Suprapubic skin (tissue), 4 donors: ENCODE results near the gene PNMA6E. TPM values are rescaled to one million over a fixed set of nuclear protein-coding genes. Genes with fewer than 3 reads are reported as not detected.

Experiments used
- DNase-seq, 2 donors: peaks; one replicate each; pipeline ENCODE4 v3.0.0-alpha.2; 2019; ENCODE audit warnings: low spot score in 2 of 2
- H3K27ac ChIP-seq: fragments of 200-600 bp; sonication (generic); one replicate; pipeline ENCODE4 v1.5.1; 2019
- H3K27me3 ChIP-seq: fragments of 200-600 bp; sonication (generic); one replicate; pipeline ENCODE4 v1.5.1; 2019
- H3K36me3 ChIP-seq: fragments of 200-600 bp; sonication (generic); one replicate; pipeline ENCODE4 v1.5.1; 2019
- H3K4me1 ChIP-seq: fragments of 200-600 bp; sonication (generic); one replicate; pipeline ENCODE4 v1.5.1; 2019
- H3K4me3 ChIP-seq: fragments of 200-600 bp; sonication (generic); one replicate; pipeline ENCODE4 v1.5.1; 2019; ENCODE audit warnings: mild to moderate bottlenecking
- H3K9me3 ChIP-seq: fragments of 200-600 bp; sonication (generic); one replicate; pipeline ENCODE4 v1.5.1; 2019
- CTCF ChIP-seq, 2 donors: fragments of 200-600 bp in 1 of 2; fragments of 450-650 bp in 1 of 2; sonication (generic) in 1 of 2; IDR thresholded peaks; one replicate each; pipeline ENCODE4 v1.5.1; 2016 to 2019; ENCODE audit warnings: antibody characterized with exemption in 2 of 2, mild to moderate bottlenecking in 1 of 2, moderate library complexity in 1 of 2
- EP300 ChIP-seq: sonication (generic); formaldehyde crosslinking; IDR thresholded peaks from one replicate; pipeline ENCODE4 v1.6.1; 2017; ENCODE audit warnings: antibody characterized with exemption
- POLR2A ChIP-seq, 2 donors: fragments of 450-650 bp; IDR thresholded peaks; one replicate each; pipeline ENCODE4 v1.6.1; 2017; ENCODE audit warnings: antibody characterized with exemption in 2 of 2, mild to moderate bottlenecking in 2 of 2, moderate library complexity in 2 of 2
- POLR2AphosphoS5 ChIP-seq, 3 donors: sonication (generic); formaldehyde crosslinking; IDR thresholded peaks; one replicate each; pipeline ENCODE4 v1.6.1; 2017; ENCODE audit warnings: antibody characterized with exemption in 3 of 3
- WGBS: methylation state at CpG from one replicate; pipeline ENCODE4 v1.1.5; 2018; 5-methylcytosine and 5-hydroxymethylcytosine counted together
- total RNA-seq, 4 donors: library from RNA; depleted of rRNA; stranded (reverse); fragments of >200 nt; gene quantifications; one replicate each; pipeline ENCODE4 v1.1.0, GENCODE V29; 2016

The PNMA6E gene
- total RNA-seq, 4 donors from 2014 or later = 0.29 TPM; not detected in 3

DNA sequence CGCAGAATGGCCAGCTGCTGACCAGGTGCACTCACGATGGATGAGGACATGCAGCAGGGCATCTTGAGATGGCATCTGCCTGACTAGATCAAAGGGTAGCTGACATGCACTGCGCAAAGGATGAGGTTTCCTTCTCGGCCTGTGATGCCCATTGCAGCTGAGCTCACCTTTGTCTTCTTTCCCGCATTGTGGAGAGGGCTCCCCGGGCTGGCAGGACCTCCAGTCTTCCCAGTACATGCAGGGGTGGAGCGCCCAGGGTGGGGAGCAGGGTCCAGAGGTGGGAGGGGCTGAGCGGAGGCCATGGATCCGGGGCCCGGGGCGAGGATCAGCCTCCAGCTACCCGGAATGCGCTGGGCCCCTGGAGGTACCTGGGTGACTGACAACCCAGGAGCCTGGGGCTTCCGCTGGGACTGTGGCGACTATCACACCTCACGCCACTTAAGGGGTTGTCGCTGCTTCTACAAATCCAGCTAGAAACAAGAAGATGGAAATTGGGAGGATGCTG, 32.7 kb upstream of the PNMA6E start:
- Histone ChIP-seq H3K36me3 (no peaks in the 10 kb centered on the region), H3K27ac (no peak overlapping the region), H3K9me3 (no peaks in the 10 kb centered on the region), H3K4me1 (no peaks in the 10 kb centered on the region), H3K27me3 (no peaks in the 10 kb centered on the region), H3K4me3 (no peak overlapping the region)
- WGBS = 93% methylated on average over 12 of the region's 17 CpGs
- TF ChIP-seq EP300 (no peak), POLR2AphosphoS5 (IDR thresholded peaks at IDR 0.05) (no peak), CTCF (IDR thresholded peaks at IDR 0.05) (no peak), POLR2A (IDR thresholded peaks at IDR 0.05) (no peak)
- DNase-seq = peak in 1 of 2 donors; percentile 59

GRCh38 chrX:153433161-153433680, 32.1 kb upstream of the PNMA6E start:
- no peaks in the 10 kb centered on the region for H3K27me3 ChIP-seq
- no peak overlapping the region for H3K27ac ChIP-seq
- TF ChIP-seq EP300 (no peak), POLR2AphosphoS5 (IDR thresholded peaks at IDR 0.05) (no peak), CTCF (IDR thresholded peaks at IDR 0.05) (no peak), POLR2A (IDR thresholded peaks at IDR 0.05) (no peak)
- no peaks in the 10 kb centered on the region for H3K4me1 ChIP-seq
- H3K4me3 ChIP-seq = no peak overlapping the region
- H3K36me3 ChIP-seq = no peaks in the 10 kb centered on the region
- DNase-seq = no peak
- WGBS = 82% methylated on average over 9 of the region's 12 CpGs
- no peaks in the 10 kb centered on the region for H3K9me3 ChIP-seq

- Histone ChIP-seq H3K4me3 (no peak overlapping the region), H3K27ac (no peak overlapping the region), H3K4me1 (no peaks in the 10 kb centered on the region), H3K27me3 (no peaks in the 10 kb centered on the region), H3K36me3 (no peaks in the 10 kb centered on the region), H3K9me3 (no peaks in the 10 kb centered on the region)
- DNase-seq = peak in 1 of 2 donors; percentile 9
- no peak for TF ChIP-seq POLR2AphosphoS5 (IDR thresholded peaks at IDR 0.05)
- TF ChIP-seq EP300 = no peak
- TF ChIP-seq POLR2A (IDR thresholded peaks at IDR 0.05) = no peak
- TF ChIP-seq CTCF (IDR thresholded peaks at IDR 0.05) = no peak
- 88% methylated on average over 6 of the region's 6 CpGs for WGBS
Measured at GRCh38 chrX:153430796-153431195, 29.6 kb upstream of the PNMA6E start.

DNA sequence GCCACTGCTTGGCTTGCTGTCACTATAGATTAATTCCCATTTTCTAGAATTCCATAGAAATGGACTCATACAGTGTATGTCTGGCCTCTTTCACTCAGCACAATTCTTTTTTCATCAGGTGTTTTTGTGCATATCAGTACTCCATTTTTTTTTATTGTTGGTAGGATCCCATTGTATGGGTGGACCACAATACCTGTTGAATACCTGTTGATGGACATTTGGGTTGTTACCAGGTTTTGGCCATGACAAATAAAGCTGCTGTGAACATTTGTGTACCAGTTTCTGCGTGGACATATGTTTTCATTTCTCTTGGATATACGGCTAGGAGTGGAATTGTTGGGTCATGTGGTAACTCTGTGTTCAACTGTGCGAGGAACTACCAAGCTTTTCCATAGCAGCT, 25.1 kb upstream of the PNMA6E start:
- Histone ChIP-seq H3K9me3 (no peaks in the 10 kb centered on the region), H3K4me1 (no peaks in the 10 kb centered on the region), H3K27me3 (no peaks in the 10 kb centered on the region), H3K27ac (no peak overlapping the region), H3K4me3 (no peak overlapping the region), H3K36me3 (no peaks in the 10 kb centered on the region)
- DNase-seq = no peak
- WGBS = 66% methylated on average over 3 of the region's 3 CpGs
- no peak for TF ChIP-seq POLR2A (IDR thresholded peaks at IDR 0.05)
- no peak for TF ChIP-seq EP300
- no peak for TF ChIP-seq POLR2AphosphoS5 (IDR thresholded peaks at IDR 0.05)
- no peak for TF ChIP-seq CTCF (IDR thresholded peaks at IDR 0.05)

GRCh38 chrX:153423652-153424051, 22.5 kb upstream of the PNMA6E start:
- Histone ChIP-seq H3K36me3 (no peaks in the 10 kb centered on the region), H3K27me3 (no peaks in the 10 kb centered on the region), H3K4me3 (no peak overlapping the region), H3K9me3 (no peaks in the 10 kb centered on the region), H3K4me1 (no peaks in the 10 kb centered on the region), H3K27ac (no peak overlapping the region)
- WGBS = 79% methylated on average over 8 of the region's 8 CpGs
- DNase-seq = no peak
- no peak for TF ChIP-seq POLR2AphosphoS5 (IDR thresholded peaks at IDR 0.05)
- no peak for TF ChIP-seq POLR2A (IDR thresholded peaks at IDR 0.05)
- no peak for TF ChIP-seq CTCF (IDR thresholded peaks at IDR 0.05)
- no peak for TF ChIP-seq EP300
